Suppressor macrophage treated with lipopolysaccharide for 4 hours (primary cell): ENCODE results near the gene GAR1.
"Not testable (repeated sequence)": the region's sequence is repeated elsewhere in the genome, so short reads cannot be mapped to it uniquely, and the experiment has no call there.

Source experiments
- DNase-seq: peaks from one replicate; pipeline ENCODE4 v3.0.0-alpha.2; 2020

The GAR1 gene

DNA sequence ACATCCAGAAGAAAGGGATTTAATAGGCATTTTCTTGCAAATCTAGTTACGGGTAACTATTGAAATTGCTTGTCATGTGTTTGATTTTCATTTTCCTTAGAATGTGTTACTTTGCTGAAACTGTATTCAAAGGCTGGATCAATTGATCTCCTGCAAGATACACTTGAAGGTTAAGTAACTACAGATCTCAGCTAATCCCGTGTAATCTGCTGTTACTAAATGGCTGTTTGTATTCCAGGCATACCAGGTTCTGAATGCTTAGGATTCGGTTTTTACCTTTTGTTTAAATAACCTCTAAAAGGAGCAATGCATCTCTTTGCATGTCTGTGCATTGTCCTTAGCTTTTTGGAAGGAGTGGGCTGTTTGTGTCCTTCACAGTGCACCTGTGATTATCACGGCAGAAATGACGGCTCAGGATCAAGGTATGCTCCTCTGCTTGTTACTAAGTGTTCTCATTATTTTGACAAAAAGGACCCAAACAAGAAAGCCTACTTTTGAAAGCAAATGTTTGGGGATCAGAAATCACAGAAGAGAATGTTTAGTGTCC lies 32.4 kb downstream of the GAR1 start, which contains the start of gene LRIT3:
Gene LRIT3 (plus strand): TSS at position 212 of the 547 bp plus-strand sequence. CDS start 95 bp downstream, at position 307.
- no peak for DNase-seq

DNA sequence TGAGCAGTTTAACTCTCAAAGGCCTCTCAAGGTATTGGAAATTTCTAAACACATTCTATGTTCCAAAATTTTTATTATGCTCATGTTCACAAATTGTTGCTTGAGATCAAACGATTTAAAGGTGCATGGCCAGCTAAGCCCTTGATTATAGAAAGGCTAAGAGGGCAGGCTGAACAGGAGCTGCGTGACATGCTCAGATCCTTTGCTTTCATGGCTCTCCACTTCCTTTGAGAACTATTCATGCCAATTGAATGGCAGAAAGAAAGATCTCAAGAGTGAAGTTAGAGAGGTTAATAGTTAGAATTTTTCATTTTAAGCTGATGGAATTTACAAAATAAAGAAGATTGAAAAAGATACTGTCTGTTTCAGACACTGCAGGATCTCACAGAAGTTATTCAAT lies 32.9 kb downstream of the GAR1 start:
- DNase-seq, result no peak

DNA sequence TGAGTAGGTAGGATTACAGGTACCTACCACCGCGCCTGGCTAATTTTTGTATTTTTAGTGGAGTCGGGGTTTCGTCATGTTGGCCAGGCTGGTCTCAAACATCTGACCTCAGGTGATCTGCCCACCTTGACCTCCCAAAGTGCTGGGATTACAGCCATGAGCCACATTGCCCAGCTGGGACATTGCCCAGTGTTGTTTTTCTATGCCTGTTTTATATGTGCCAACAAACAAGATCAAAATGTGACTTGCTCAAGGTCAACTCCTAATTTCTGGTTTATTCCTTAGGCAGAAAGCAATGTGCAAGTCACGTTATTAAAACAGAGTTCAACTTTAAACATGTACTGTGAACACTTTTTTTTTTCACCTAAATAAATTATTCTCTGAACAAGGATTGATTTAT lies 35.0 kb downstream of the GAR1 start:
- DNase-seq, result no peak

DNA sequence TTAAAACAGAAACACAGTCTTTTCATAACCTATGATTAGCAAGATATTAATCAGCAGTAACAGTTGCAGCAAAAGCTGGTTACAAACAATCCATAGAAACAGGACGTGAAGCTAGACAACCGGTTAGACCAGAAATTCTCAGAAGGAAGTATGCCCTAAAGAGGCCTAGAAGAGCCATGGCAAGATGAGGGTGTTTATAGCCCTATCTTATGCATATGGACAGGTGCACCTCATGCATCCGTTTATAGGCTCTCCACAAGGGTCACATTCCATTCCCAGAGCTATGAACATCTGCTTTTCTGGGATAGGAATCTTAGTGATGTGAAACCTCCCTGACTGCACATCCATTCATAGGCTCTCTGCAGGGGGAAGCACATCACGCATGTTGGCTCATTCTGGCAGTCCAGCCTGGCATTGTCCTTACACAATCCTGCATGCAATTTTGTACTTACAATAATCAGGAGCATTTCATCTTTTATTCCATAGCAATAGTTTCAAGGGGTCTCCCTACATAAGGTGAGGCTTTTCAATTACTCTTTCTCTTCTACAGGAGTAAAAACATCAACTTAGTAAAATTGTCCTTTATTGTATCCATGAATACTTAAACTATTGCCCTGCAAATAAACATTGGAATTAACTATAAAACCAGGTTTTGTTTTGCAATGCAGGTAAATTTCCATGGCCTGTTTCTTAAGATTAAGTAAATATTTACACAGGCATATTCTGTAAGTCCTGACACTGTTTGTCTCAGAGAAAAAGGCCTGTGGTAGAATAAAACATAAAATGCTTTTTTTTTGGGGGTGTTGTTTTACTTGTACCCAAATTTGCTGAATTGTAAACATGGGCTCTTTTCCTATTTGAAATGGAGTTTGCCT lies 44.1 kb downstream of the GAR1 start:
- not testable (repeated sequence) for DNase-seq

DNA sequence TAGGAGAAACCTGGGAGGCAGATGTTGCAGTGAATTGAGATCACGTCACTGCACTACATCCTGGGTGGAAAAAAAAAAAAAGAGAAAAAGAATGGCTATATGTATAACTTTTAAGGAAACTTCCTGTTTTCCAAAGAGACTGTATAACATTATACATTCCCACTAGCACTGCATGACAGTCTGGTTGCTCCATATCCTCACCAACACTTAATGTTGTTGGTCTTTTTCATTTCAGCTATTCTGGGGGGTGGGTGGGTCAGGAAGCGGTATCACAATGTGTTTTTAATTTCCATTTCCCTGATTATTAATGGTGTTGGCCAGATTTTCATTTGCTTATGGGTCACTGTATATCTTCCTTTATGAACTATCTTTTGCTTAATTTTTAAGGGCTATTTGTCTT lies 45.7 kb downstream of the GAR1 start:
- no peak for DNase-seq

DNA sequence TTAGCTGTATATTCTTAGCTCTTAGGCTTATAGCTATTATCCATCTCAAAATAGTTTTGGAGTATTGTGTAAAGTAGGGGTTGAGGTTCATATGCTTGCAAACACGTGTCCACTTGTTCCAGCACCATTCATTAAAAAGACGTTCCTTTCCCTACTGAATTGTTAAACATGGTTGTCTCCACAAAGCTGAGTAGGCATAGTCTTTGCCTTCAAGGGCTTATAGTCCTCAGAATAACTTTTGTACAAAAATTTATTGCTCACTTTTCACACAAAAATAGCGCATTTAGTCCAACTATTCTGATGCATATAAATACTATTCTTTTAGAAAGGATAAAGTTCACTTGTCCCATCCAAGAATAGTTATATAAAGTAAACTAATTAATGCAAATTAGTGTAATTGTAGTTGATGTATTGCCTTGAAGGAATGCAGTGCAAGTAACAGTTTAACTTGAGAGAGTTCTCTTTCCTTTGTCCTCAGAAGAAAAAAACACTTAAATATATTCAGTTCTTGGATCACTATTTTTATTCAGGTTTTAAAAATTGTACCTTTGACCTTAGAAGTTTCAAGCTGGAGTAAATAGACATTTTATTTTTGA lies 46.5 kb downstream of the GAR1 start:
- no peak for DNase-seq

DNA sequence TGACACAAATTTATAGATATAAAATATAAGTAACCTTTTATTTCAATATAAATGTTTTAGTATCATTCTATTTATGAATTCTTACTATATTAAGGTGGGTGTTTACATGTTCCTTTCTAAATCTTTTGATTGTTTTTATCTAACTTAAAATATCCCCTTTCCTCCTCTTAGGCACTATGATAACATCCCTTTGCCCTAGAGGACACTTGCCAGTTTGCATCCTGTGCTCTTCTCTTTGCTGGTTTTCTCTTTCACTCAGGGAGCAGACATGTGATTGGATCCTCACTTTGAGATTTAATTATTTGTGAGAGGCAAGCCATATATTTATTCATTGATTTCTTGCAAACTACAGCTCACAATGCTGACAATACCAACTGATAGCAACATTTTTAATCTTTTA lies 48.6 kb downstream of the GAR1 start:
- DNase-seq, result no peak

DNA sequence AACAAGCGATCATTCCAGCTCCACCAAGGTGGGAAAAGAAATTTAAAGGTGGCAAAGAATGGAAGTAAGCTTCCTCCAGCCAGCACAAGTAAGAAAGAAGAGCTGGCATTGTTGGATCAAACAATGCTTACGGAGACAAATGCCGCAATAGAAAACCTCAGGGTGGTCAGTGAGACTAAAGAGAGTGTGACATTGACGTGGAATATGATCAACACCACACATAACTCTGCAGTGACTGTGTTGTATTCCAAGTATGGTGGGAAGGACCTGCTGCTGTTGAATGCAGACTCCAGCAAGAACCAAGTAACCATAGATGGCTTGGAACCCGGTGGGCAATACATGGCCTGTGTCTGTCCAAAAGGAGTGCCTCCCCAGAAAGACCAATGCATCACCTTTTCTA lies 54.5 kb downstream of the GAR1 start:
- DNase-seq, result no peak

DNA sequence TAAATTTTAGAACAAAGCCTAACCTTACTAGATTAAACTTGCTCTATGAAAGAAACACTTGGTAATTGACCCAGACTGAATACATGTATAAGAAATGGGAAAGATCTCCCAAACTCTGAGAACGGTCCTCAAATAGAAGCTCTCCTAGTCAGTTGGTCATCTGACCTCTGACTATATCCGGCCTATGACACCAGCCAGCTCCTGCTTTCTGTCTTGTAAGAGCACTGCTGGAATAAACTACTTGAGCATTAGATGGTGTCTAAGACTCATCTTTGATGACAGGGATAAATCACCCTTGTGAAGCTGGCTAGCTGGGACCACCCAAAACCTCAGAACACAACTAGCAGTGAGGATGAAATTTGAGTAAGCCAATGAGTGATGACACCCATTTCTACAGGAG lies 56.5 kb downstream of the GAR1 start:
- no peak for DNase-seq

DNA sequence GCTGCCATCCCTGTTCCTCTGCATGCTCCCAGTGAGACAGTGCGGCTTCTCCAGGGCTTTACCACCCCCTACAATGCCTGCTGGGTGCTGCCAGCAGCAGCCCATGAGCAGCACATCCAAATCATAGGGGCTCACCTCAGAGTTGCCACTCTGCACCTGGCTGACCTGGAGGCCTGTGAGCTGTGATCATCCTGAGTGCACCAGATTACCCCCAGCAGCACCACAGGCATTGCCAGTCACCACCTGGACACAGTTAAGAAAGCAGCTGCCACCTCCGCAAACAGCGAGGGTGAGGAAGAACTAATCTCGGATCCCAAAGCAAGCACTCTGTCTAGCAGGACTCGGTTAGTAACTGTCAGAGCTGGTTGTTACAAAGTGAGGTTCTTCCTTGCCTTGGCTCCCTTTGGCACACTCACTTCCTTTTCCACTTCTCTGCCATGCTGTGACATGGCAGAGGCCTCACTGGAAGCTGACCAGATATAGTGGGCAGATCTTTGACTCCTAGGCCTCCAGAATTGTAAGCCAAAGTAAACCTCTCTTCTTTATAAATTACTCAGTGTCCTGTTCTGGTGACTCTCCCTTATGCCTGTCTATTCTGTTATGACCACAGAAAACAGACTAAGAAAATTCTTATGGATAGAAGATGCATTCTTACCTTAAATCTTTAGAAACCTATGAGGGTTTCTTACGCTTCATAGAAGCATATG lies 57.5 kb downstream of the GAR1 start:
- no peak for DNase-seq

DNA sequence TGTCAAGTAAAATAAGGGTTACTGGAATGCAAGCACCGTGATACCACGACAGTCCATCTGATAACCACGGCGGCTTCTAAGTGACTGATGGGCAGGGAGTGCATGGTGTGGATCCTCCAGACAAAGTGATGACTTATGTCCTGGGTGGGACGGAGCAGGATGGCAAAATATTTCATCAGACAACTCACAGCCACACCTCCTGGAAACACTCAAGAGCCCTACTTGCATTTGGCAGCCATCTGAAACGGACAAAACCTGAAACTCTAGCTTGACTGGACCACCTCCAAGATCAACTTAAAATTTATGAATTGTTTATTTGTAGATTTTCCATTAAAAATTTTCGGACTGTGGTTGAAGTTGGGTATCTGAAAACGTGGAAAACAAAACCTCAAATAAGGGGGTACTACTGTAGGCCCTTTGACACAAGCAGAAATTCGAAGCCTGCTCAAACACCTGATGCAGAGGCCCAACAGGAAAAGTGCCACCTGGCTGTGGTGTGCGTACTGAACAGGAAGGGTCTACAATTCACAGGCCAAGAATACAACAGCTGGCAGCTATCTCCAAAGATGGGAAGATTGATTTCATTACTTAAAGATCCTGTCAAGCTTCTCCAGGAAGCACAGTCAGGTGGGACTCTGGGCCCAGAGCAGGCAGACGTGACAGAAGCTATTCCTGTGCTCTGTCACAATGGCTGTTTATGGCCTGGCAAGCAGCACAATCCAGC lies 58.4 kb downstream of the GAR1 start:
- no peak for DNase-seq
